K562 (cell line): ENCODE measurements around the gene CD6. TPM values are rescaled to one million over a fixed set of nuclear protein-coding genes. Genes with fewer than 3 reads are reported as not detected.

Experiments used
- ATAC-seq: fragments of 200-7000 bp; cut with Tn5 transposase; 3 replicates; pipeline ENCODE4 v1.9.1; 2020; ENCODE audit warnings: moderate library complexity
- BruUV-seq: library from RNA; stranded (reverse); fragments of 400-500 nt; replicated peaks from 2 replicates; lab custom pipeline; 2021; lab: Mats Ljungman, UMichigan
- CTCF ChIA-PET: fragments of 300-600 bp; formaldehyde crosslinking; extraction: SDS; loops from one replicate; lab custom pipeline; 2021; ENCODE audit warnings: low intra/inter-chr PET ratio; lab: Yijun Ruan, JAX
- POLR2A ChIA-PET: fragments of 300-600, 350-650 bp; sonication (Branson Sonifier 250); formaldehyde crosslinking; extraction: SDS; loops from one replicate; lab custom pipeline; 2021; ENCODE audit warnings: antibody characterized with exemption, inconsistent platforms; lab: Yijun Ruan, JAX
- DNase-seq, 4 experiments: peaks; one replicate each; pipeline versions ENCODE4 v3.0.0 to v3.0.0-alpha.2; 2011 to 2018; ENCODE audit warnings: low spot score in 3 of 4, mixed read lengths in 3 of 4; ENCODE audit errors: extremely low read depth in 1 of 4
- FAIRE-seq: peaks from 2 replicates; lab custom pipeline; 2011; peaks lifted over from hg19 to GRCh38; lab: Jason Lieb, UNC
- H2AFZ ChIP-seq: 2 replicates; pipeline ENCODE4 v1.6.0; 2011; ENCODE audit warnings: low read depth, low read length, control low read depth, inconsistent platforms
- H3K27ac ChIP-seq: fragments of 200-600 bp; 3 replicates; pipeline ENCODE4 v1.8.0; 2011; ENCODE audit warnings: low read depth, mild to moderate bottlenecking, control low read depth, inconsistent platforms, low read length, moderate library complexity, mixed read lengths; ENCODE audit errors: extremely low read depth
- H3K27me3 ChIP-seq, 2 experiments: fragments of 300-600 bp in 1 of 2; 2 replicates in 1 of 2; 3 replicates in 1 of 2; pipeline versions ENCODE4 v1.6.0 to v1.8.0; 2011; ENCODE audit warnings: inconsistent platforms in 2 of 2, low read length in 2 of 2, mild to moderate bottlenecking in 1 of 2, mixed read lengths in 1 of 2, moderate library complexity in 1 of 2; ENCODE audit not compliant: control insufficient read depth in 2 of 2, insufficient read depth in 2 of 2
- H3K36me3 ChIP-seq: fragments of 300-600 bp; 3 replicates; pipeline ENCODE4 v1.8.0; 2011; ENCODE audit warnings: mild to moderate bottlenecking, low read length, inconsistent platforms; ENCODE audit not compliant: control insufficient read depth, insufficient read depth
- H3K4me1 ChIP-seq, 2 experiments: fragments of 200-600 bp in 1 of 2; replicated peaks in 1 of 2; 2 replicates in 1 of 2; 3 replicates in 1 of 2; pipeline versions ENCODE4 v1.5.1 to v1.8.0; 2011; ENCODE audit warnings: inconsistent platforms in 2 of 2, low read length in 2 of 2, mild to moderate bottlenecking in 1 of 2, mixed read lengths in 1 of 2, moderate library complexity in 1 of 2; ENCODE audit not compliant: control insufficient read depth in 2 of 2, insufficient read depth in 2 of 2
- H3K4me2 ChIP-seq: 2 replicates; pipeline ENCODE4 v1.6.1; 2011; ENCODE audit warnings: low read length, control low read depth, inconsistent platforms, mixed read lengths; ENCODE audit not compliant: insufficient read depth
- H3K4me3 ChIP-seq: fragments of 200-600 bp; sonication (generic), shearing (Covaris generic); 2 replicates; pipeline ENCODE4 v1.5.1; 2016; ENCODE audit warnings: control low read depth, inconsistent platforms
- H3K79me2 ChIP-seq: fragments of 200-600 bp; 3 replicates; pipeline ENCODE4 v1.8.0; 2011; ENCODE audit warnings: low read length, inconsistent platforms; ENCODE audit not compliant: control insufficient read depth, insufficient read depth
- H3K9ac ChIP-seq, 2 experiments: 2 replicates each; pipeline versions ENCODE4 v1.6.0 to v1.6.1; 2011; ENCODE audit warnings: low read depth in 2 of 2, low read length in 2 of 2, control low read depth in 1 of 2, inconsistent platforms in 1 of 2, mild to moderate bottlenecking in 1 of 2, mixed read lengths in 1 of 2; ENCODE audit not compliant: insufficient read depth in 1 of 2
- H3K9me1 ChIP-seq: one replicate; pipeline ENCODE4 v1.6.0; 2011; ENCODE audit warnings: inconsistent platforms, mild to moderate bottlenecking, low read length, moderate library complexity; ENCODE audit not compliant: control insufficient read depth, insufficient read depth
- H3K9me3 ChIP-seq: replicated peaks from 2 replicates; pipeline ENCODE4 v1.5.1; 2011; ENCODE audit warnings: low read depth, low read length, inconsistent platforms; ENCODE audit not compliant: control insufficient read depth, insufficient read depth
- H4K20me1 ChIP-seq: replicated peaks from 2 replicates; pipeline ENCODE4 v1.6.1; 2011; ENCODE audit warnings: low read length, inconsistent platforms, mixed read lengths; ENCODE audit not compliant: control insufficient read depth, insufficient read depth
- CCNT2 ChIP-seq: IDR thresholded peaks from 2 replicates; pipeline ENCODE4 v1.6.1; 2011; ENCODE audit warnings: borderline replicate concordance, low read depth, mild to moderate bottlenecking, moderate library complexity, mixed read lengths, low read length; ENCODE audit not compliant: insufficient read length; ENCODE audit errors: extremely low read depth
- GTF2B ChIP-seq: IDR thresholded peaks from 2 replicates; pipeline ENCODE4 v1.6.1; 2011; ENCODE audit not compliant: insufficient read length; ENCODE audit errors: extremely low read depth
- MAFF ChIP-seq: IDR thresholded peaks from 2 replicates; pipeline ENCODE4 v1.6.1; 2012; ENCODE audit warnings: low read length, improper control_type of control experiment
- MAX ChIP-seq: sonication (generic); formaldehyde crosslinking; IDR thresholded peaks from 2 replicates; pipeline ENCODE4 v1.9.0; 2022; ENCODE audit warnings: mild to moderate bottlenecking, missing genetic modification reagents
- MEF2A ChIP-seq: IDR thresholded peaks from 2 replicates; pipeline ENCODE4 v1.6.1; 2011; ENCODE audit warnings: low read depth, mild to moderate bottlenecking, low read length, moderate library complexity; ENCODE audit not compliant: control insufficient read depth
- NCOA2 ChIP-seq, 2 experiments: fragments of 450-650 bp; IDR thresholded peaks; 2 replicates each; pipeline ENCODE4 v1.6.1; 2018; ENCODE audit warnings: mild to moderate bottlenecking in 2 of 2, moderate library complexity in 1 of 2; ENCODE audit not compliant: partially characterized antibody in 2 of 2
- PTTG1 ChIP-seq: fragments of 450-650 bp; IDR thresholded peaks from 2 replicates; pipeline ENCODE4 v1.6.1; 2016; ENCODE audit warnings: low read depth, mild to moderate bottlenecking, missing genetic modification characterization, missing compliant biosample characterization
- TRIM25 ChIP-seq: fragments of 450-650 bp; IDR thresholded peaks from 2 replicates; pipeline ENCODE4 v1.7.0; 2016; ENCODE audit warnings: borderline replicate concordance
- XRCC3 ChIP-seq: fragments of 450-650 bp; IDR thresholded peaks from 2 replicates; pipeline ENCODE4 v1.6.1; 2017; ENCODE audit warnings: mild to moderate bottlenecking, moderate library complexity
- ZBTB7A ChIP-seq: IDR thresholded peaks from 2 replicates; pipeline ENCODE4 v1.6.1; 2011; ENCODE audit warnings: low read depth, mild to moderate bottlenecking, low read length, moderate library complexity, borderline replicate concordance; ENCODE audit not compliant: control insufficient read depth
- ZBTB8A ChIP-seq: fragments of 450-650 bp; IDR thresholded peaks from 2 replicates; pipeline ENCODE4 v1.6.1; 2018; ENCODE audit warnings: mild to moderate bottlenecking, moderate library complexity; ENCODE audit not compliant: partially characterized antibody
- ZNF280A ChIP-seq: fragments of 450-650 bp; IDR thresholded peaks from 2 replicates; pipeline ENCODE4 v1.6.1; 2018; ENCODE audit warnings: mild to moderate bottlenecking, low read depth; ENCODE audit not compliant: partially characterized antibody
- WGBS: fragments of 100-300 bp; shearing (Covaris generic); methylation state at CpG from one replicate; pipeline ENCODE4 v1.1.6; 2016; ENCODE audit warnings: low coverage, mixed read lengths; ENCODE audit not compliant: insufficient coverage; ENCODE audit errors: missing lambda C conversion rate; 5-methylcytosine and 5-hydroxymethylcytosine counted together
- in situ Hi-C: fragments of 300-500 bp; cut with MboI; formaldehyde crosslinking; loops from 4 replicates; pipeline ENCODE4 v1.15.0; 2018; ENCODE audit warnings: inconsistent platforms, mixed read lengths
- intact Hi-C: fragments of 100-400 bp; cut with micrococcal nuclease; formaldehyde crosslinking; loops from 2 replicates; pipeline ENCODE4 v1.14.2; 2022
- polyA plus RNA-seq, 8 experiments: library from polyadenylated mRNA; depleted of rRNA in 4 of 8; stranded (reverse) in 5 of 8; unstranded in 3 of 8; fragments of >200 nt; fragmentation: Nextera tagmentation in 2 of 8; fragmentation: Illumina TruSeq in 1 of 8; extraction: Ambion mirVana in 2 of 8; extraction: Trizol in 1 of 8; gene quantifications; 2 replicates each; pipeline versions ENCODE4 v1.2.1 to v1.2.3, GENCODE V29; 2011 to 2014; ENCODE audit warnings: inconsistent platforms in 1 of 8, missing spikeins in 1 of 8
- total RNA-seq, 7 experiments: library from RNA; depleted of rRNA in 6 of 7; stranded (reverse); fragments of >200 nt in 6 of 7; fragmentation: Illumina TruSeq in 2 of 7; extraction: Trizol in 2 of 7; gene quantifications; 2 replicates each; pipeline versions ENCODE4 v1.2.1 to v1.2.3, GENCODE V29; 2011 to 2021; ENCODE audit warnings: low replicate concordance in 1 of 7

The CD6 gene
- total and polyA plus RNA-seq, 9 of the 15 experiments (the other 6 are each of a cell fraction or from before 2014, with no cell fraction given), result 0.84 TPM; not detected in 8

GRCh38 chr11:60988658-60989057, 17.2 kb downstream of the CD6 start (continued):
- no peak for TF ChIP-seq ZBTB8A

GRCh38 chr11:60989093-60989650, 17.7 kb downstream of the CD6 start:
- Histone ChIP-seq H2AFZ (no peak overlapping the region), H3K36me3 (no peaks in the 10 kb centered on the region), H3K27me3 (peaks cover 39 to 67% of the 10 kb centered on the region in 2 experiments), H3K9me3 (no peaks in the 10 kb centered on the region), H3K9me1 (no peaks in the 10 kb centered on the region), H3K4me1 (peaks cover 0 to 6% of the 10 kb centered on the region in 2 experiments; a peak in 1 of 5 replicates), H4K20me1 (peaks cover 7% of the 10 kb centered on the region; the same call in 1 of the 2 replicates), H3K79me2 (no peaks in the 10 kb centered on the region), H3K4me3 (no peak overlapping the region), H3K27ac (no peak overlapping the region), H3K9ac (no peak overlapping the region), H3K4me2 (no peak overlapping the region)
- peak; percentile 32 for FAIRE-seq
- BruUV-seq, result no TSS peak
- 3% methylated on average over 12 of the region's 12 CpGs for WGBS
- in situ Hi-C loops, result no loop called here
- POLR2A ChIA-PET, result interaction anchor here (0.5 to 0.7 kb wide), 2 partner anchors 220 to 264 kb away, joined by 3 read pairs; no protein-coding TSS in a partner anchor
- TF ChIP-seq ZBTB7A (no peak), GTF2B (no peak), TRIM25 (no peak), MAFF (no peak), PTTG1 (no peak), ZNF280A (no peak), NCOA2 (IDR thresholded peaks at IDR 0.05; ENCODE audit: partially characterized antibody in 2 of 2) (no peak), CCNT2 (no peak), MAX (CRISPR knock-in tag) (no peak), MEF2A (no peak), XRCC3 (no peak)
- DNase-seq, result no peak
- peak; percentile 40; the same call in 1 of the 3 replicates for ATAC-seq
- CTCF ChIA-PET, result no interaction called here
- intact Hi-C loops, result no loop called here
